Prostate gland (tissue), 2 donors: Measurements from ENCODE around the gene NIP7.

Experiments
- CTCF ChIP-seq, 4 experiments: fragments of 200-600 bp in 2 of 4; fragments of 450-650 bp in 2 of 4; sonication (generic) in 2 of 4; IDR thresholded peaks; 1 replicate in 3 of 4; 2 replicates in 1 of 4; pipeline ENCODE4 v1.5.1; 2016 to 2019; ENCODE audit warnings: antibody characterized with exemption in 4 of 4, mild to moderate bottlenecking in 2 of 4, moderate library complexity in 2 of 4
- POLR2A ChIP-seq: fragments of 450-650 bp; IDR thresholded peaks from one replicate; pipeline ENCODE4 v1.6.1; 2016; ENCODE audit warnings: antibody characterized with exemption, mild to moderate bottlenecking

GRCh38 chr16:69346683-69347082 is 7.1 kb downstream of the NIP7 start:
- TF ChIP-seq POLR2A (no peak), CTCF (IDR thresholded peaks at IDR 0.05) (no peak)
